Effector memory CD4-positive, alpha-beta T cell (primary cell): ENCODE data around the gene MPEG1.
A peak's percentile ranks its signal among the peaks of the same experiment; 100 is the strongest.

Experiments used
- DNase-seq, 3 donors: peaks; one replicate each; pipeline ENCODE4 v3.0.0-alpha.2; 2020
- H3K27ac ChIP-seq: 2 replicates; pipeline ENCODE4 v1.7.0; 2013; ENCODE audit warnings: mild to moderate bottlenecking, low read length, moderate library complexity; ENCODE audit not compliant: insufficient read depth, poor library complexity, severe bottlenecking
- H3K27me3 ChIP-seq: replicated peaks from 2 replicates; pipeline ENCODE4 v1.7.0; 2013; ENCODE audit warnings: mild to moderate bottlenecking, low read length; ENCODE audit not compliant: insufficient read depth, control insufficient read depth, poor library complexity, severe bottlenecking
- H3K36me3 ChIP-seq: 2 replicates; pipeline ENCODE4 v1.7.0; 2013; ENCODE audit warnings: mild to moderate bottlenecking, low read length, moderate library complexity; ENCODE audit not compliant: control insufficient read depth, insufficient read depth
- H3K4me1 ChIP-seq: 2 replicates; pipeline ENCODE4 v1.7.0; 2013; ENCODE audit warnings: low read length, mild to moderate bottlenecking; ENCODE audit not compliant: control insufficient read depth, insufficient read depth, poor library complexity, severe bottlenecking
- H3K4me3 ChIP-seq: 2 replicates; pipeline ENCODE4 v1.7.0; 2013; ENCODE audit warnings: low read length, low read depth, mild to moderate bottlenecking; ENCODE audit not compliant: insufficient read depth, poor library complexity, severe bottlenecking
- H3K9me3 ChIP-seq: 2 replicates; pipeline ENCODE4 v1.7.0; 2013; ENCODE audit warnings: mild to moderate bottlenecking, low read length, moderate library complexity; ENCODE audit not compliant: control insufficient read depth

Gene MPEG1

DNA sequence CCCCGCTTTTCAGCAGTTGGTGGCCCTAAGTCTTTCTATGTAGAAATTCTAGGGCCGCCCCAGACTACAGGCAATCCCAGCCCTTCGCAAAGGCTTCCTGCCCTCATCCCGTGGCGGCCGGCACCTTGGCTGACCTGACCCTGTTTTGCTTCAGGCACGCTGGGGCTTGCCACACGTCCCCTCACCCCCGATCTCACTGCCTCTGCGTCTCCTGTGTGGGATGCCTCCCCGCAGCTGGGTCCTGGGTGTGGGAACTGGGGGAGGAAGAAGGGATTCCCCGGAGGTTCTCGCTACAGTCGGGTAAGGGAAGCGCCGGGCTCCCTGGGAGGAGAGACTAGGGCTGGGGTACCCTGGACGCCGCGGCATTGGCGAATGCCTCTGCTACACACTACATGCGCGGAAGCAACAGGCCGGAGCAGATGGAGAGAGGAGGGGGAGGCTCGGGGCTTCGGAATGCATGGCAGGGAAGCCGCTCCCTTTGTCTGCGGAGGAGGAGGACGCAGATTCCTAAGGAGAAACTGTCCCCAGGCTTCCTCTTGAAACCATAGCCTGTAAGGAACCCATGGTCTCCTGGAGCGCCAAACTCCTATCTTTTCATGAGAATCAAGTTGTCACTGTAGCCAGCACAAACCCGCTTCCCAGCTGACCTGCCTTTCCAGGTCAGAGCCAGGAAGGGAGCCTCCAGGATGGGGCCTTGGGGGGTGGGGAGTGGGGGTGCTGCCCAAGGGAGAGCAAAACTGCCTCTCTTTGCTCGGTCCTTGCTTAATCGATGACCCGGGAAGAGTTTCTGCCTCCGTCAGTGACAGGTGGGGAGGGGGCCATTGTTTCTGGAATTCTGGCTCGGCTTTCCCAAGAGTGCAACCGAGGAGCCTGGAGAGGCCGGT lies 39.4 kb downstream of the MPEG1 start:
- no peaks in the 10 kb centered on the region for H3K27me3 ChIP-seq
- H3K4me1 ChIP-seq: peaks cover 11% of the 10 kb centered on the region
- DNase-seq: no peak
- no peak overlapping the region for H3K27ac ChIP-seq
- H3K9me3 ChIP-seq: no peaks in the 10 kb centered on the region
- peak overlapping the region; percentile 63 for H3K4me3 ChIP-seq
- no peaks in the 10 kb centered on the region for H3K36me3 ChIP-seq

DNA sequence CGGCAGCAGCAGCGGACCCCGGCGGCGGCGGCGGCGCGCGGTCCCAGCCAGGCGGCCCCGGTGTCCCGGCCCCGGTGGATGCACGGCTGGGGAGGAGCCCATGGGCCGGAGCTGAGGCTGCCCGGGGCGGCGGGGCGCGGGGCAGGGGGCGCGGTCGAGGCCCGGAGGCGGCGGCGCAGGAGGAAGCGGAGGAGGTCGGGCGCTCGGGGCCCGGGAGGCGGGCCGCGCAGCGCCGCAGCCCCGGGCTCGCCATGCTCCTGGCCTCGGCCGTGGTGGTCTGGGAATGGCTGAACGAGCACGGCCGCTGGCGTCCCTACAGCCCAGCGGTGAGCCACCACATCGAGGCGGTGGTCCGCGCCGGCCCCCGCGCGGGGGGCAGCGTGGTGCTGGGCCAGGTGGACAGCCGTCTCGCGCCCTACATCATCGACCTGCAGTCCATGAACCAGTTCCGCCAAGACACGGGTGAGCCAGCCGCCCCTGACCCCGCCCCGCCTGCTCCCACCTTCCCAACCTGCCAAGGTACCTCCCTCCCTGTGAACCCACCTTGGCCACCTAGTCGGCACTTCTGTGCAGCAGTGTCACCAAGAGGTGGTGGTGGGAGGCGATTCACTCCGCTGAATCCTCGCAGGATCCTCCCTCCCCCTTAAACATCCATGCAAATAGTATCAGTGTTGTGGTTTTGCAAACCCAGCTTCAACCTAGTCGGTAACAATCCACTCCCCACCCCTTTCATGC lies 40.2 kb downstream of the MPEG1 start:
- peaks cover 11% of the 10 kb centered on the region for H3K4me1 ChIP-seq
- H3K36me3 ChIP-seq: no peaks in the 10 kb centered on the region
- peak overlapping the region; percentile 65 for H3K27ac ChIP-seq
- H3K9me3 ChIP-seq: no peaks in the 10 kb centered on the region
- H3K4me3 ChIP-seq: peak overlapping the region; percentile 77
- DNase-seq: peak in 1 of 3 donors; percentile 2
- H3K27me3 ChIP-seq: no peaks in the 10 kb centered on the region

DNA sequence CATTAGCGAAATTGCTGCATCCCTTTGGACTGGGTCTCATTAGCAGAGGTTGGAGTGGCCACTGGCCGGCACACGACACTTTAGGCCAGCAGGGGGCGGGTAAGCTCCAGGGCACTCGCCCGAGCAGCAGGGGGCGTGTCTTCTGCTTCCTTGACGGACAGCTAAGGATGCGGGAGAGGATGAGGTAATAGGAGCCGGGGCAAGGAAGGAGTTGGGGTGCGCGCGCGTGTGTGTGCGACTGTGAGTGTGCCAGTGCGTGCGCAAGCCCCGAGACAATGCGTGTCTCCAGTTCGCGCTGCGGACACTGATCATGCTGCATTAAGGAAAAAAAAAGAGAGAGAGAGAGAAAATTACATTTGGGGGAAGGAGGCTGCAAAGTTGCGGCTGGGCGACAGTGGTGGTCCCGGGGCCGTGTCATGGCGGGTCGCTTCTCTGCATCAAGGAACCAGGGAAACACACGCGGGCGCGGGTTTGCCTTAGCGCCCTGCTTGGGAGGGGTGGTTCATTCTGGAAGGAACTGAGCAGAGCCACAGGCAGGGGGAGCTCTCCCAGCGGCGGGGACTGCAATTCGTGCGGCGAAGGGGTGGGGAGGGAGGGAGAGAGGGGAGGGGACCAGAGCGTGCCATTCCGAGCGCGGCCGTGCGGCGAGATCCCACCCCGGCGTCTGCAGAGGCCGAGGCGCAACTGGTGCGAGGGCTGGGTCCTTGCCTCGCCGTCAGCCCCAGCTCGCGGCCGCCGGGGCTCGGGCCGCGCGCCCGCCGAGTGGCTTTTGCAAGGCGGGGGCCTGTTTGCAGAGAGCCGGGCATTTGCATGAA lies 41.0 kb downstream of the MPEG1 start, which contains the start of gene DTX4:
TSS of gene DTX4 (plus strand) at position 625 of the 815 bp plus-strand sequence. CDS start 464 bp downstream, outside the sequence.
- no peaks in the 10 kb centered on the region for H3K27me3 ChIP-seq
- H3K9me3 ChIP-seq: no peaks in the 10 kb centered on the region
- H3K4me1 ChIP-seq: peaks cover 11% of the 10 kb centered on the region
- peak within 1 kb of the TSS; percentile 65 for H3K27ac ChIP-seq
- peak; percentile 75 to 86 (median 75) for DNase-seq
- H3K36me3 ChIP-seq: no peaks in the 10 kb centered on the region
- H3K4me3 ChIP-seq: peak within 1 kb of the TSS; percentile 77

DNA sequence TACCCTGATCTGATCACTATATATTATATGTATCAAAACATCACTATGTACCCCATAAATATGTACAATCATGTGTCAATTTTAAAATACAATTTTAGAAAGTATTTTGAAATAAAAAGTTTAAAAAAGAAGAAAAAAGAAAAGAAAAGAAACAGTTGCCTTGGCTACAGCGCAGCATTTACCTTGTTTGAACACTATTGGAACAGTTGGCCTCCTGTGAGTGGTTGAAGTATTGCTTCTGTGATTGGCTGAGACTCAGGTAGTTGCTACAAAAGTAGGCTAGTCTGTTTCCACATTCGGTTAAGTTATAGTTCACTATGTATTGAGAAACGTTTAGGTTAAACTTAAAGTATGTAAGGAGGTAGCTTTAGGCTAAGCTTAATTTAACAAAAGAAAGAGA lies 48.7 kb downstream of the MPEG1 start:
- H3K4me1 ChIP-seq: no peaks in the 10 kb centered on the region

More for the DNA sequence above, 48.7 kb downstream of the MPEG1 start:
- Histone ChIP-seq H3K9me3 (no peaks in the 10 kb centered on the region), H3K27ac (no peak overlapping the region), H3K27me3 (peaks cover 9% of the 10 kb centered on the region), H3K4me3 (no peak overlapping the region), H3K36me3 (no peaks in the 10 kb centered on the region)
- DNase-seq: no peak
